Measurements from ENCODE around the gene ABCC8. TPM values are rescaled to one million over a fixed set of nuclear protein-coding genes. Genes with fewer than 3 reads are reported as not detected.

Gene ABCC8
- total RNA-seq, 1 experiment from 2014 or later, result 2.4 TPM

DNA sequence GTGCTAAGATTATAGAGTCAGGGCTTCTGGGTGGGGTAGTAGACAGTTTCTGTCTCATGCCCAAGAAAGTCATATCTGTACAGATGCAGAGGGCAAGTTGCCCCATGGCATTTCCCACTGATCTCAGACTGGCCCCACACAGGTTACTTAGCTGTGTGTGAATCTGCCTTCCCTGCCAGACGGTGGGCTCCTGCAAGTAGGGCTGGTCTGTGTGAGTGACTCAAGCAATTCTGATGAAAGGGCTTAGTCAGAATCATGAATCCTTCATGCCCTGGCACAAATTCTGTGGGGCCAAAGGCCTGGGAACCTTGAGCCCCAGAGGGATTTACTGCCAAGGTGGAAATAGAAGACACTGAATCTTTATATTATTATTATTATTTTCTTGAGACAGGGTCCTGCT lies 37.2 kb upstream of the ABCC8 start:
- H2AK5ac ChIP-seq (ENCODE audit: insufficient read length, low read length), result no peak overlapping the region
- H3K23ac ChIP-seq (ENCODE audit: insufficient read length, low read depth, low read length), result no peak overlapping the region
- H3K27ac ChIP-seq (ENCODE audit: insufficient read length, low read depth, low read length), result no peak overlapping the region
- no peak overlapping the region for H3K27ac Mint-ChIP-seq
- H3T11ph ChIP-seq (ENCODE audit: low read length), result no peak overlapping the region
- no peaks in the 10 kb centered on the region; the same call in 1 of the 2 replicates for H3K27me3 ChIP-seq (ENCODE audit: insufficient read depth, low read length)
- H2AFZ ChIP-seq (ENCODE audit: low read length), result no peak overlapping the region
- no peak overlapping the region for H2BK20ac ChIP-seq (ENCODE audit: low read depth, low read length, poor library complexity, severe bottlenecking)
- no peak overlapping the region for H2BK120ac ChIP-seq (ENCODE audit: low read depth, low read length, poor library complexity, severe bottlenecking)
- no peak overlapping the region for H2BK12ac ChIP-seq (ENCODE audit: insufficient read length, low read depth, low read length)
- no peak overlapping the region for H4K5ac ChIP-seq (ENCODE audit: insufficient read length, low read depth, low read length)
- H3K4ac ChIP-seq (ENCODE audit: low read depth, low read length), result no peak overlapping the region
- H3K4me3 Mint-ChIP-seq, result no peak overlapping the region
- no peaks in the 10 kb centered on the region for H3K79me1 ChIP-seq (ENCODE audit: insufficient read depth, low read depth, low read length, poor library complexity, severe bottlenecking)
- H3K79me2 ChIP-seq (ENCODE audit: insufficient read depth, low read length), result no peaks in the 10 kb centered on the region
- no peak overlapping the region for H2BK5ac ChIP-seq (ENCODE audit: insufficient read length, low read length)
- no peaks in the 10 kb centered on the region for H3K9me3 ChIP-seq (ENCODE audit: control insufficient read depth, low read depth, low read length)
- H3K56ac ChIP-seq (ENCODE audit: insufficient read length, low read depth, low read length), result no peak overlapping the region
- H4K8ac ChIP-seq (replicated peaks; ENCODE audit: insufficient read length, low read depth, low read length), result no peak overlapping the region
- WGBS (ENCODE audit: extremely low coverage, insufficient read length, low lambda C conversion rate), result no CpG with 5 or more reads among the region's 1 CpG
- no peak overlapping the region for H3K18ac ChIP-seq (ENCODE audit: insufficient read length, low read depth, low read length)
- no peaks in the 10 kb centered on the region for H4K20me1 ChIP-seq (ENCODE audit: control insufficient read depth, insufficient read depth, insufficient read length)
- TF ChIP-seq, protein P1, sequence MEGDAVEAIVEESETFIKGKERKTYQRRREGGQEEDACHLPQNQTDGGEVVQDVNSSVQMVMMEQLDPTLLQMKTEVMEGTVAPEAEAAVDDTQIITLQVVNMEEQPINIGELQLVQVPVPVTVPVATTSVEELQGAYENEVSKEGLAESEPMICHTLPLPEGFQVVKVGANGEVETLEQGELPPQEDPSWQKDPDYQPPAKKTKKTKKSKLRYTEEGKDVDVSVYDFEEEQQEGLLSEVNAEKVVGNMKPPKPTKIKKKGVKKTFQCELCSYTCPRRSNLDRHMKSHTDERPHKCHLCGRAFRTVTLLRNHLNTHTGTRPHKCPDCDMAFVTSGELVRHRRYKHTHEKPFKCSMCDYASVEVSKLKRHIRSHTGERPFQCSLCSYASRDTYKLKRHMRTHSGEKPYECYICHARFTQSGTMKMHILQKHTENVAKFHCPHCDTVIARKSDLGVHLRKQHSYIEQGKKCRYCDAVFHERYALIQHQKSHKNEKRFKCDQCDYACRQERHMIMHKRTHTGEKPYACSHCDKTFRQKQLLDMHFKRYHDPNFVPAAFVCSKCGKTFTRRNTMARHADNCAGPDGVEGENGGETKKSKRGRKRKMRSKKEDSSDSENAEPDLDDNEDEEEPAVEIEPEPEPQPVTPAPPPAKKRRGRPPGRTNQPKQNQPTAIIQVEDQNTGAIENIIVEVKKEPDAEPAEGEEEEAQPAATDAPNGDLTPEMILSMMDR (conservative IDR thresholded peaks at IDR 0.05), result no peak
- peaks cover 4% of the 10 kb centered on the region for H3K27me3 Mint-ChIP-seq (ENCODE audit: low read depth)
- no peak overlapping the region for H3K9ac ChIP-seq (ENCODE audit: extremely low read depth, insufficient read length, low read length)
- no peaks in the 10 kb centered on the region for H3K9me3 Mint-ChIP-seq
- no peak overlapping the region for H3K14ac ChIP-seq (ENCODE audit: insufficient read depth, low read length)
- H3K4me2 ChIP-seq (ENCODE audit: insufficient read depth, insufficient read length, low read length), result no peak overlapping the region
- no peaks in the 10 kb centered on the region for H3K4me1 ChIP-seq (ENCODE audit: insufficient read depth, low read length)
- no peak overlapping the region for H4K91ac ChIP-seq (ENCODE audit: insufficient read length, low read depth, low read length)
- 0 out of 7 replicates have a peak, but pooled peaks cover 0 to 3% (median 0%) of the 10 kb centered on the region in 3 experiments for H3K36me3 Mint-ChIP-seq (ENCODE audit: insufficient read depth in 1 of 3, low read depth in 3 of 3)
- DNase-seq, result no peak
- H3K23me2 ChIP-seq (ENCODE audit: insufficient read length, low read depth, low read length, poor library complexity, severe bottlenecking), result no peaks in the 10 kb centered on the region
- peaks cover 15 to 20% of the 10 kb centered on the region in 2 experiments for H3K4me1 Mint-ChIP-seq
- no peak overlapping the region for H2BK15ac ChIP-seq (ENCODE audit: low read depth, low read length)

Measured in H9 (cell line).